ENCODE data around the gene RASD2.

- TF ChIP-seq POLR2A (IDR thresholded peaks at IDR 0.05; ENCODE audit: low read depth, low read length) (no peak), POLR2AphosphoS5 (IDR thresholded peaks at IDR 0.05; ENCODE audit: low read depth, low read length) (no peak), TAF1 (IDR thresholded peaks at IDR 0.05; ENCODE audit: borderline replicate concordance, low read depth, low read length) (no peak)
Measured at GRCh38 chr22:35576671-35577070, 36.0 kb downstream of the RASD2 start.
